ENCODE results near the gene SCN4B. TPM values are rescaled to one million over a fixed set of nuclear protein-coding genes. Genes with fewer than 3 reads are reported as not detected.
A peak's percentile ranks its signal among the peaks of the same experiment; 100 is the strongest.

The SCN4B gene
- 1.0 TPM for polyA plus RNA-seq (2013, experiment 1 of 2)
- 0.97 TPM for polyA plus RNA-seq (2013, experiment 2 of 2)

GRCh38 chr11:118152552-118153471 lies at the start of gene SCN4B:
Gene SCN4B, minus strand, starts transcription at chr11:118152823. Its CDS starts 150 bp downstream, at chr11:118152673.
- no peak within 1 kb of the TSS for H4K8ac ChIP-seq (ENCODE audit: low read depth, low read length)
- no CpG with 5 or more reads among the region's 88 CpGs for WGBS, 2 donors (ENCODE audit: extremely low coverage in 2 of 2, insufficient read length in 2 of 2, insufficient replicate concordance in 1 of 2)
- DNase-seq (ENCODE audit: low spot score), result peak; percentile 72

GRCh38 chr11:118201966-118202365 lies 49.3 kb upstream of the SCN4B start:
- no peak overlapping the region for H3K18ac ChIP-seq (ENCODE audit: low read length)
- H3K9me3 ChIP-seq (replicated peaks in 1 of 2; ENCODE audit: control insufficient read depth in 2 of 2, insufficient read depth in 1 of 2, low read depth in 1 of 2, low read length in 2 of 2), result no peaks in the 10 kb centered on the region
- peaks cover 0 to 2% of the 10 kb centered on the region in 2 donors for H3K4me1 ChIP-seq (ENCODE audit: control insufficient read depth in 2 of 2, insufficient read depth in 1 of 2, low read depth in 1 of 2, low read length in 2 of 2)
- H4K8ac ChIP-seq (ENCODE audit: low read depth, low read length), result no peak overlapping the region
- peaks cover 2 to 51% (median 2%) of the 10 kb centered on the region in 3 experiments for H3K27me3 ChIP-seq (ENCODE audit: control insufficient read depth in 3 of 3, insufficient read depth in 3 of 3, low read depth in 1 of 3, low read length in 3 of 3)
- H2BK15ac ChIP-seq (ENCODE audit: low read length), result no peak overlapping the region
- no peak overlapping the region for H4K91ac ChIP-seq (ENCODE audit: low read depth, low read length, poor library complexity)
- no peak overlapping the region for H3K23ac ChIP-seq (ENCODE audit: low read depth, low read length, poor library complexity)
- no peak overlapping the region for H3K4ac ChIP-seq (ENCODE audit: low read length)
- no peak for DNase-seq (ENCODE audit: low spot score)
- H3K36me3 ChIP-seq (replicated peaks in 1 of 2; ENCODE audit: control insufficient read depth in 2 of 2, insufficient read depth in 2 of 2, low read length in 2 of 2), result no peaks in the 10 kb centered on the region
- H2BK120ac ChIP-seq (ENCODE audit: low read depth, low read length), result no peak overlapping the region
- no peak overlapping the region for H2BK5ac ChIP-seq (ENCODE audit: low read length)
- H2AK5ac ChIP-seq (ENCODE audit: low read depth, low read length), result no peak overlapping the region
- H3K27ac ChIP-seq (replicated peaks; ENCODE audit: low read length), result no peak overlapping the region
- no peak overlapping the region for H2AFZ ChIP-seq (ENCODE audit: low read length)
- H3K4me3 ChIP-seq (ENCODE audit: low read length in 2 of 2), result no peak overlapping the region
- no peak overlapping the region for H3K9ac ChIP-seq (ENCODE audit: low read depth, low read length, poor library complexity)
- no CpG with 5 or more reads among the region's 2 CpGs for WGBS, 2 donors (ENCODE audit: extremely low coverage in 2 of 2, insufficient read length in 2 of 2, insufficient replicate concordance in 1 of 2)
- H3K4me2 ChIP-seq (ENCODE audit: insufficient read depth, low read length, poor library complexity, severe bottlenecking), result no peak overlapping the region
- H3K79me1 ChIP-seq (ENCODE audit: low read depth, low read length), result no peaks in the 10 kb centered on the region
- H3K14ac ChIP-seq (ENCODE audit: low read length), result no peak overlapping the region
- H2BK12ac ChIP-seq (ENCODE audit: low read length), result no peak overlapping the region

More at GRCh38 chr11:118152552-118153471, at the start of gene SCN4B:
- no peak within 1 kb of the TSS for H2BK120ac ChIP-seq (ENCODE audit: low read depth, low read length)
- peak within 1 kb of the TSS; percentile 7 for H2BK5ac ChIP-seq (ENCODE audit: low read length)
- no peak within 1 kb of the TSS for H4K91ac ChIP-seq (ENCODE audit: low read depth, low read length, poor library complexity)
- peaks cover 0 to 97% (median 70%) of the 10 kb centered on the region in 3 experiments for H3K27me3 ChIP-seq (ENCODE audit: control insufficient read depth in 3 of 3, insufficient read depth in 3 of 3, low read depth in 1 of 3, low read length in 3 of 3)
- H3K36me3 ChIP-seq (replicated peaks in 1 of 2; ENCODE audit: control insufficient read depth in 2 of 2, insufficient read depth in 2 of 2, low read length in 2 of 2), result no peaks in the 10 kb centered on the region
- H3K23ac ChIP-seq (ENCODE audit: low read depth, low read length, poor library complexity), result peak within 1 kb of the TSS; percentile 5
- peaks cover 3 to 23% of the 10 kb centered on the region in 2 donors for H3K4me1 ChIP-seq (ENCODE audit: control insufficient read depth in 2 of 2, insufficient read depth in 1 of 2, low read depth in 1 of 2, low read length in 2 of 2)
- no peak within 1 kb of the TSS for H2BK12ac ChIP-seq (ENCODE audit: low read length)
- H3K79me1 ChIP-seq (ENCODE audit: low read depth, low read length), result no peaks in the 10 kb centered on the region
- no peak within 1 kb of the TSS for H3K14ac ChIP-seq (ENCODE audit: low read length)
- H3K27ac ChIP-seq (replicated peaks; ENCODE audit: low read length), result no peak within 1 kb of the TSS
- H2BK15ac ChIP-seq (ENCODE audit: low read length), result peak within 1 kb of the TSS; percentile 86
- no peak within 1 kb of the TSS for H3K4ac ChIP-seq (ENCODE audit: low read length)
- H3K4me3 ChIP-seq (ENCODE audit: low read length in 2 of 2), result peak within 1 kb of the TSS; percentile 44 to 80
- H3K18ac ChIP-seq (ENCODE audit: low read length), result peak within 1 kb of the TSS; percentile 80
- no peak within 1 kb of the TSS for H2AK5ac ChIP-seq (ENCODE audit: low read depth, low read length)
- H3K4me2 ChIP-seq (ENCODE audit: insufficient read depth, low read length, poor library complexity, severe bottlenecking), result peak within 1 kb of the TSS; percentile 96
- peak within 1 kb of the TSS; percentile 98 for H2AFZ ChIP-seq (ENCODE audit: low read length)
- no peaks in the 10 kb centered on the region for H3K9me3 ChIP-seq (replicated peaks in 1 of 2; ENCODE audit: control insufficient read depth in 2 of 2, insufficient read depth in 1 of 2, low read depth in 1 of 2, low read length in 2 of 2)
- peak within 1 kb of the TSS; percentile 79 for H3K9ac ChIP-seq (ENCODE audit: low read depth, low read length, poor library complexity)

GRCh38 chr11:118200901-118201680 lies 48.5 kb upstream of the SCN4B start:
- H3K27ac ChIP-seq (replicated peaks; ENCODE audit: low read length), result no peak overlapping the region
- no peak overlapping the region for H2AFZ ChIP-seq (ENCODE audit: low read length)
- no peak overlapping the region for H3K18ac ChIP-seq (ENCODE audit: low read length)
- H3K23ac ChIP-seq (ENCODE audit: low read depth, low read length, poor library complexity), result no peak overlapping the region
- no peak overlapping the region for H2AK5ac ChIP-seq (ENCODE audit: low read depth, low read length)
- H2BK5ac ChIP-seq (ENCODE audit: low read length), result no peak overlapping the region
- H3K4me1 ChIP-seq (ENCODE audit: control insufficient read depth in 2 of 2, insufficient read depth in 1 of 2, low read depth in 1 of 2, low read length in 2 of 2), result no peaks in the 10 kb centered on the region
- no peaks in the 10 kb centered on the region for H3K36me3 ChIP-seq (replicated peaks in 1 of 2; ENCODE audit: control insufficient read depth in 2 of 2, insufficient read depth in 2 of 2, low read length in 2 of 2)
- H3K4ac ChIP-seq (ENCODE audit: low read length), result no peak overlapping the region
- H3K79me1 ChIP-seq (ENCODE audit: low read depth, low read length), result no peaks in the 10 kb centered on the region
- H3K9me3 ChIP-seq (replicated peaks in 1 of 2; ENCODE audit: control insufficient read depth in 2 of 2, insufficient read depth in 1 of 2, low read depth in 1 of 2, low read length in 2 of 2), result no peaks in the 10 kb centered on the region
- H4K8ac ChIP-seq (ENCODE audit: low read depth, low read length), result no peak overlapping the region
- no peak overlapping the region for H2BK120ac ChIP-seq (ENCODE audit: low read depth, low read length)
- no peak overlapping the region for H2BK12ac ChIP-seq (ENCODE audit: low read length)
- H3K4me2 ChIP-seq (ENCODE audit: insufficient read depth, low read length, poor library complexity, severe bottlenecking), result no peak overlapping the region
- peaks cover 2 to 46% (median 2%) of the 10 kb centered on the region in 3 experiments for H3K27me3 ChIP-seq (ENCODE audit: control insufficient read depth in 3 of 3, insufficient read depth in 3 of 3, low read depth in 1 of 3, low read length in 3 of 3)
- H3K4me3 ChIP-seq (ENCODE audit: low read length in 2 of 2), result no peak overlapping the region
- DNase-seq (ENCODE audit: low spot score), result no peak
- no peak overlapping the region for H3K9ac ChIP-seq (ENCODE audit: low read depth, low read length, poor library complexity)
- no peak overlapping the region for H2BK15ac ChIP-seq (ENCODE audit: low read length)
- no peak overlapping the region for H3K14ac ChIP-seq (ENCODE audit: low read length)
- no CpG with 5 or more reads among the region's 9 CpGs for WGBS, 2 donors (ENCODE audit: extremely low coverage in 2 of 2, insufficient read length in 2 of 2, insufficient replicate concordance in 1 of 2)
- no peak overlapping the region for H4K91ac ChIP-seq (ENCODE audit: low read depth, low read length, poor library complexity)
